ENCODE results near the gene ERBB4. TPM values are rescaled to one million over a fixed set of nuclear protein-coding genes. Genes with fewer than 3 reads are reported as not detected.

Gene ERBB4
- total and polyA plus RNA-seq, 9 donors = 5.0 to 12.7 (median 7.7) TPM

GRCh38 chr2:212441821-212442220, 96.8 kb downstream of the ERBB4 start:
- Histone ChIP-seq H3K27ac (ENCODE audit: low read length) (no peak overlapping the region), H3K9me3 (replicated peaks; ENCODE audit: control insufficient read depth, low read depth, low read length) (peaks cover 9% of the 10 kb centered on the region), H3K4me1 (ENCODE audit: control insufficient read depth, insufficient read depth, low read length) (no peaks in the 10 kb centered on the region), H3K27me3 (ENCODE audit: control insufficient read depth, insufficient read depth, low read length) (no peaks in the 10 kb centered on the region), H3K36me3 (ENCODE audit: control insufficient read depth, insufficient read depth, low read length) (no peaks in the 10 kb centered on the region), H3K4me3 (ENCODE audit: low read length) (no peak overlapping the region)
- no peak for DNase-seq
- WGBS (ENCODE audit: insufficient coverage) = no CpG with 5 or more reads among the region's 4 CpGs

DNA sequence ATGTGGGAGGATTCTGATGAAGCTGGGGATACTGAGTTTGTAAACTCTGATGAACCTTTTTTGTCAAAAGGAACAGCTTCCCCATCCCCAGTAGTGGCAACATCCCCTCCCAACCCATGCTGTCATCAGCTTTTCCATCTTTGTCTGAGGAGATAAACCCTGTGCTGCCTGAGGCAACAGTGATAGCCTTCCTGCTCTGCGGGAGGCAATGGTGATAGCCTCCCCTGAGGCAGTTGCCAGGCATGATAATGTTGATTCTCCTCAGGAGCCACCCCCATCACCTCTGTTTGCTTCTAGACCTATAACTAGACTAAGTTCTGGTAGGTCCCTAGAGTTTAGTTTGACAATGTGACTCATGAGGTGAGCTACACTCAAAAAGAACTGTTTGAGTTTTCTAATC, 97.5 kb downstream of the ERBB4 start:
- no CpG with 5 or more reads among the region's 1 CpG for WGBS (ENCODE audit: insufficient coverage)
- Histone ChIP-seq H3K36me3 (ENCODE audit: control insufficient read depth, insufficient read depth, low read length) (no peaks in the 10 kb centered on the region), H3K4me1 (ENCODE audit: control insufficient read depth, insufficient read depth, low read length) (no peaks in the 10 kb centered on the region), H3K9me3 (replicated peaks; ENCODE audit: control insufficient read depth, low read depth, low read length) (peaks cover 9% of the 10 kb centered on the region), H3K27ac (ENCODE audit: low read length) (no peak overlapping the region), H3K27me3 (ENCODE audit: control insufficient read depth, insufficient read depth, low read length) (no peaks in the 10 kb centered on the region), H3K4me3 (ENCODE audit: low read length) (no peak overlapping the region)
- no peak for DNase-seq

GRCh38 chr2:212428681-212429478, 109.7 kb downstream of the ERBB4 start:
- H3K27me3 ChIP-seq (ENCODE audit: control insufficient read depth, insufficient read depth, low read length) = no peaks in the 10 kb centered on the region
- H3K36me3 ChIP-seq (ENCODE audit: control insufficient read depth, insufficient read depth, low read length) = no peaks in the 10 kb centered on the region
- DNase-seq = no peak
- no peak overlapping the region for H3K27ac ChIP-seq (ENCODE audit: low read length)
- H3K4me1 ChIP-seq (ENCODE audit: control insufficient read depth, insufficient read depth, low read length) = no peaks in the 10 kb centered on the region
- no peaks in the 10 kb centered on the region for H3K9me3 ChIP-seq (replicated peaks; ENCODE audit: control insufficient read depth, low read depth, low read length)
- H3K4me3 ChIP-seq (ENCODE audit: low read length) = no peak overlapping the region
- WGBS (ENCODE audit: insufficient coverage) = no CpG with 5 or more reads among the region's 1 CpG

- Histone ChIP-seq H3K4me3 (ENCODE audit: low read length) (no peak overlapping the region), H3K9me3 (replicated peaks; ENCODE audit: control insufficient read depth, low read depth, low read length) (no peaks in the 10 kb centered on the region), H3K36me3 (ENCODE audit: control insufficient read depth, insufficient read depth, low read length) (no peaks in the 10 kb centered on the region), H3K4me1 (ENCODE audit: control insufficient read depth, insufficient read depth, low read length) (no peaks in the 10 kb centered on the region), H3K27ac (ENCODE audit: low read length) (no peak overlapping the region), H3K27me3 (ENCODE audit: control insufficient read depth, insufficient read depth, low read length) (no peaks in the 10 kb centered on the region)
- no peak for DNase-seq
- 29% methylated on average over 1 of the region's 2 CpGs for WGBS (ENCODE audit: insufficient coverage)
Observed at GRCh38 chr2:212427638-212428037, 111.0 kb downstream of the ERBB4 start.

DNA sequence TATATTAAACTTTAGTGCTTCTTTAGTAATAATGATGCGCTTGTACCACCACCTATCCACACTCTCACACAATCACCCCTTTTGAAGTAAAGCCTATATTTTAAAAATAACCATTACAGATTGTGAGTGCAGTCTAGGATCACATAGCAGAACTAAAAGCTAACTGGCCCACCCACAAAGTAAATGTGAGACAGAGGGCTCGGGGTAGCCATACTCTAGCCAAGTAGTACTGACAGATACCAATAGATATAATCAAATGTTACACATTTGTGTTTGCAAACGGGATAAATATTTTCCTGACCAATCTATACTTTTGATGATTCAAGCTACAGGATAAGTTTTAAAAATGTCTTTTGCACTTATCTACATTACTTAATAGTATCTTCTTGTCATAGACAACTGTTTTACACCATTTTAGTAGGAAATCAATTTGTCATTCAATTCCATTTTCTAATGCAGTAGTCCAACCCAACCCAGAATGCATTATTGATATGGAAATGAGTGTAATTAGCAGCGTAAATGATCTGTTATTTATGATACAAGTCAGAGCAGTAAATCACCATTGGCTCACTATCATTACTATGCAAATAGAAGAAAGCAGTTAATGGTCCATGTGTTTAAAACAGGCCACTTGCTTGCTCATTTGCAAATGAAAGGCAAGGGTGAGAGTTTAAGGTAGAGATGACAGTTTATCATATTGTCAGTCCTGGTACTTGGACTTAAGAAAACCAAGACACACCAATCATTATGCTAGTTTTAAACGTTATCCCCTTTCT, 111.8 kb downstream of the ERBB4 start:
- no CpG with 5 or more reads among the region's 5 CpGs for WGBS (ENCODE audit: insufficient coverage)
- no peaks in the 10 kb centered on the region for H3K36me3 ChIP-seq (ENCODE audit: control insufficient read depth, insufficient read depth, low read length)
- no peaks in the 10 kb centered on the region for H3K4me1 ChIP-seq (ENCODE audit: control insufficient read depth, insufficient read depth, low read length)

DNA sequence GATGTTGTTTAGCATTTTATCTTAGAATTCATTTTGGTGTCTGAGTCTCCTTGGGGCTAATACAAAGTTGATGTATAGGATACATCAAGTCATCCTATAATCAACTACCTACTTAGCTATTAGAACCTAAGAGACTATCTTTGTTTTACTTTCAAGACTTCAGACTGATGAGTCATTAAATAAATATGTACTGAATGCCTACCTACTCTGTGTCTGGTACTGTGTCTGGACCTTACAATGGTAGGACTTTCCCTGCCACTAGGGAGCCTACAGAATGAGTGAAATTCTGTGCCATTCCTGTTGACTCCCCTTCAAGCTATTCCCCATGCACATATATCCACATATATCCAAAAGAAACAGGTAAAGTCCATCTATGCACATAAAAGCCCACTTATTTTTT, 114.5 kb downstream of the ERBB4 start:
- Histone ChIP-seq H3K4me1 (ENCODE audit: control insufficient read depth, insufficient read depth, low read length) (no peaks in the 10 kb centered on the region), H3K9me3 (replicated peaks; ENCODE audit: control insufficient read depth, low read depth, low read length) (no peaks in the 10 kb centered on the region)

More for the DNA sequence above, 111.8 kb downstream of the ERBB4 start:
- H3K27me3 ChIP-seq (ENCODE audit: control insufficient read depth, insufficient read depth, low read length) = no peaks in the 10 kb centered on the region
- no peaks in the 10 kb centered on the region for H3K9me3 ChIP-seq (replicated peaks; ENCODE audit: control insufficient read depth, low read depth, low read length)
- DNase-seq = no peak
- no peak overlapping the region for H3K4me3 ChIP-seq (ENCODE audit: low read length)
- H3K27ac ChIP-seq (ENCODE audit: low read length) = no peak overlapping the region

GRCh38 chr2:212423089-212423488, 115.5 kb downstream of the ERBB4 start:
- Histone ChIP-seq H3K4me1 (ENCODE audit: control insufficient read depth, insufficient read depth, low read length) (no peaks in the 10 kb centered on the region), H3K36me3 (ENCODE audit: control insufficient read depth, insufficient read depth, low read length) (no peaks in the 10 kb centered on the region), H3K27me3 (ENCODE audit: control insufficient read depth, insufficient read depth, low read length) (no peaks in the 10 kb centered on the region), H3K4me3 (ENCODE audit: low read length) (no peak overlapping the region), H3K9me3 (replicated peaks; ENCODE audit: control insufficient read depth, low read depth, low read length) (no peaks in the 10 kb centered on the region), H3K27ac (ENCODE audit: low read length) (no peak overlapping the region)
- DNase-seq = no peak
- WGBS (ENCODE audit: insufficient coverage) = no CpG with 5 or more reads among the region's 1 CpG

More for the DNA sequence above, 114.5 kb downstream of the ERBB4 start:
- no peak for DNase-seq
- Histone ChIP-seq H3K27me3 (ENCODE audit: control insufficient read depth, insufficient read depth, low read length) (no peaks in the 10 kb centered on the region), H3K27ac (ENCODE audit: low read length) (no peak overlapping the region), H3K36me3 (ENCODE audit: control insufficient read depth, insufficient read depth, low read length) (no peaks in the 10 kb centered on the region), H3K4me3 (ENCODE audit: low read length) (no peak overlapping the region)

GRCh38 chr2:212421556-212422334, 116.9 kb downstream of the ERBB4 start:
- no peaks in the 10 kb centered on the region for H3K4me1 ChIP-seq (ENCODE audit: control insufficient read depth, insufficient read depth, low read length)

GRCh38 chr2:212416086-212416485, 122.5 kb downstream of the ERBB4 start:
- Histone ChIP-seq H3K27ac (ENCODE audit: low read length) (no peak overlapping the region), H3K4me1 (ENCODE audit: control insufficient read depth, insufficient read depth, low read length) (no peaks in the 10 kb centered on the region), H3K4me3 (ENCODE audit: low read length) (no peak overlapping the region), H3K27me3 (ENCODE audit: control insufficient read depth, insufficient read depth, low read length) (no peaks in the 10 kb centered on the region), H3K9me3 (replicated peaks; ENCODE audit: control insufficient read depth, low read depth, low read length) (no peaks in the 10 kb centered on the region), H3K36me3 (ENCODE audit: control insufficient read depth, insufficient read depth, low read length) (no peaks in the 10 kb centered on the region)
- no peak for DNase-seq
- no CpG with 5 or more reads among the region's 3 CpGs for WGBS (ENCODE audit: insufficient coverage)

More at GRCh38 chr2:212421556-212422334, 116.9 kb downstream of the ERBB4 start:
- DNase-seq = no peak
- Histone ChIP-seq H3K27me3 (ENCODE audit: control insufficient read depth, insufficient read depth, low read length) (no peaks in the 10 kb centered on the region), H3K27ac (ENCODE audit: low read length) (no peak overlapping the region), H3K36me3 (ENCODE audit: control insufficient read depth, insufficient read depth, low read length) (no peaks in the 10 kb centered on the region), H3K4me3 (ENCODE audit: low read length) (no peak overlapping the region), H3K9me3 (replicated peaks; ENCODE audit: control insufficient read depth, low read depth, low read length) (no peaks in the 10 kb centered on the region)
- WGBS (ENCODE audit: insufficient coverage) = 94% methylated on average over 3 of the region's 4 CpGs

GRCh38 chr2:212414767-212415211, 123.8 kb downstream of the ERBB4 start:
- Histone ChIP-seq H3K27ac (ENCODE audit: low read length) (peak overlapping the region; percentile 25), H3K4me3 (ENCODE audit: low read length) (no peak overlapping the region), H3K9me3 (replicated peaks; ENCODE audit: control insufficient read depth, low read depth, low read length) (no peaks in the 10 kb centered on the region), H3K27me3 (ENCODE audit: control insufficient read depth, insufficient read depth, low read length) (no peaks in the 10 kb centered on the region), H3K4me1 (ENCODE audit: control insufficient read depth, insufficient read depth, low read length) (no peaks in the 10 kb centered on the region), H3K36me3 (ENCODE audit: control insufficient read depth, insufficient read depth, low read length) (no peaks in the 10 kb centered on the region)
- 38% methylated on average over 1 of the region's 4 CpGs for WGBS (ENCODE audit: insufficient coverage)
- peak; percentile 78 for DNase-seq
